GM23338 (cell line): ENCODE data around the gene LRRC4B. TPM values are rescaled to one million over a fixed set of nuclear protein-coding genes. Genes with fewer than 3 reads are reported as not detected.

Experiments
- CREB1 ChIP-seq: fragments of 250-450 bp; sonication (Bioruptor Pico); IDR thresholded peaks from 2 replicates; pipeline ENCODE4 v1.5.0; 2020; ENCODE audit warnings: low read depth, mild to moderate bottlenecking, moderate library complexity
- CTCF ChIP-seq, 2 experiments: fragments of 200-600 bp in 1 of 2; sonication (generic) in 1 of 2; conservative IDR thresholded peaks; 2 replicates each; pipeline versions ENCODE4 v1.5.1 to v1.6.1; 2016 to 2017; ENCODE audit warnings: antibody characterized with exemption in 2 of 2, low read depth in 2 of 2, mild to moderate bottlenecking in 2 of 2, moderate library complexity in 1 of 2
- EZH2phosphoT487 ChIP-seq: fragments of 200-600 bp; sonication (generic); IDR thresholded peaks from one replicate; pipeline ENCODE4 v1.8.1; 2018; ENCODE audit warnings: antibody characterized with exemption; ENCODE audit not compliant: unreplicated experiment
- JUNB ChIP-seq: IDR thresholded peaks from one replicate; pipeline ENCODE4 v1.6.1; 2016; ENCODE audit warnings: antibody characterized with exemption; ENCODE audit not compliant: unreplicated experiment
- NANOG ChIP-seq: IDR thresholded peaks from 2 replicates; pipeline ENCODE4 v1.6.1; 2016; ENCODE audit warnings: antibody characterized with exemption, borderline replicate concordance
- POLR2AphosphoS5 ChIP-seq: IDR thresholded peaks from 2 replicates; pipeline ENCODE4 v1.6.1; 2016; ENCODE audit warnings: antibody characterized with exemption, low read depth
- STAT1 ChIP-seq: IDR thresholded peaks from one replicate; pipeline ENCODE4 v1.6.1; 2016; ENCODE audit warnings: antibody characterized with exemption; ENCODE audit not compliant: unreplicated experiment
- ZNF114 ChIP-seq: fragments of 250-450 bp; sonication (Bioruptor Pico); IDR thresholded peaks from 2 replicates; pipeline ENCODE4 v1.5.0; 2020; ENCODE audit warnings: mild to moderate bottlenecking, moderate library complexity
- ZNF462 ChIP-seq: fragments of 250-450 bp; sonication (Bioruptor Pico); IDR thresholded peaks from 2 replicates; pipeline ENCODE4 v1.5.0; 2020; ENCODE audit warnings: mild to moderate bottlenecking, moderate library complexity
- polyA plus RNA-seq: library from polyadenylated mRNA; unstranded; fragments of >200 nt; fragmentation: Nextera tagmentation; extraction: Ambion mirVana; gene quantifications from 2 replicates; pipeline ENCODE4 v1.2.1, GENCODE V29; 2016
- total RNA-seq: library from RNA; depleted of rRNA; stranded (reverse); fragments of >200 nt; shearing (Covaris generic); gene quantifications from 2 replicates; pipeline ENCODE4 v1.2.3, GENCODE V29; 2014

Gene LRRC4B
- total and polyA plus RNA-seq, 2 experiments from 2014 or later = 2.0 to 13.2 TPM

- TF ChIP-seq ZNF462 (no peak), CTCF (conservative IDR thresholded peaks at IDR 0.05; ENCODE audit: low read depth in 2 of 2) (no peak), EZH2phosphoT487 (no peak), JUNB (no peak), POLR2AphosphoS5 (no peak), NANOG (no peak), ZNF114 (CRISPR knock-in tag) (no peak), STAT1 (no peak), CREB1 (CRISPR knock-in tag) (no peak)
These were observed 57.6 kb downstream of the LRRC4B start (continued) for GRCh38 chr19:50510700-50511068.
